IPS-18a (cell line): Measurements from ENCODE around the gene FAM228A.

Experiments used
- H3K27ac ChIP-seq: one replicate; pipeline ENCODE4 v1.5.1; 2013; ENCODE audit warnings: low read length
- H3K27me3 ChIP-seq: one replicate; pipeline ENCODE4 v1.6.1; 2013; ENCODE audit warnings: mild to moderate bottlenecking, low read length; ENCODE audit not compliant: control insufficient read depth, insufficient read depth
- H3K36me3 ChIP-seq: one replicate; pipeline ENCODE4 v1.6.1; 2013; ENCODE audit warnings: low read depth, low read length; ENCODE audit not compliant: control insufficient read depth
- H3K4me1 ChIP-seq: one replicate; pipeline ENCODE4 v1.6.1; 2013; ENCODE audit warnings: low read depth, low read length; ENCODE audit not compliant: control insufficient read depth
- H3K4me3 ChIP-seq: one replicate; pipeline ENCODE4 v1.5.1; 2013; ENCODE audit warnings: low read length
- H3K9ac ChIP-seq: one replicate; pipeline ENCODE4 v1.6.1; 2013; ENCODE audit warnings: mild to moderate bottlenecking, low read length, moderate library complexity
- H3K9me3 ChIP-seq: one replicate; pipeline ENCODE4 v1.6.1; 2013; ENCODE audit warnings: low read depth, low read length; ENCODE audit not compliant: control insufficient read depth

The FAM228A gene

DNA sequence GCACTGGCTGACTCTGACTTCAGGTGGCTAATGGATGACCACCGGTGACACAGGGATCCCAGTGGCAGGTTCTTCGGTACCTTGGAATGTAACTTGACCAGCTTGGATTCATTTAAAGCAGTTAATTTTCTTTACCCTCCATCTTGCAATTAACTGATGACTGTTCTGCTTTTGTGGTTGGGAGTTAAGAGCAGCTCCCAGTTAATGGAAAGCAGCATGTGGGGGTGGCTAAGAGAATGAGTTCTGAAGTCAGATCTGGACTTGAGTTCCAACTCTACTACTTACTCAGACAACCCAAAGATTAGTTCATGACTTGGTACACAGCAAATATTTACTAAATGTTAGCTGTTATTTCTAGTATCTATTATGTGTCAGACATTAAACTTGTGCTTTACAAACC is 58.5 kb downstream of the FAM228A start:
- Histone ChIP-seq H3K27ac (no peak overlapping the region), H3K4me1 (no peaks in the 10 kb centered on the region), H3K27me3 (no peaks in the 10 kb centered on the region), H3K9me3 (no peaks in the 10 kb centered on the region), H3K9ac (no peak overlapping the region), H3K36me3 (no peaks in the 10 kb centered on the region), H3K4me3 (no peak overlapping the region)

DNA sequence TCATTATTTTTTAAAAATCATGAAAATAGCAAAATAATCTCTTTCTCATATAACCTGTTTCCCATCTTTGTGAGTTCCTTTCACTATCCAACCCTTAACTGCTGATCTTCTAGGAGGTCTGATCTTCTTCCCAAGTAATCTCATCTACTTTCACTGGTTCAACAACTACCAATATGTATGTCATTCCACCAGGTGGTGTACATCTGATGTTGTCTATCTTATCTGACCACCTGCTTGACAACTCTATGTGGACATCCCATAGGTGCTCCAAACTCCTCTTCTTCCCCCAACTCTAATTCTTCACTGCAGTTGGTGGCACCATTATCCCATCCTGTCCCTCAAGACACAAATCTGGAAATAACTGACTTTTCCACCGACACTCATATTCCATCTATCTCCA is 62.5 kb downstream of the FAM228A start:
- no peak overlapping the region for H3K4me3 ChIP-seq

GRCh38 chr2:24238158-24238557 is 63.3 kb downstream of the FAM228A start:
- no peak overlapping the region for H3K4me3 ChIP-seq
- no peaks in the 10 kb centered on the region for H3K27me3 ChIP-seq
- H3K27ac ChIP-seq = no peak overlapping the region
- no peaks in the 10 kb centered on the region for H3K4me1 ChIP-seq
- no peaks in the 10 kb centered on the region for H3K9me3 ChIP-seq
- no peak overlapping the region for H3K9ac ChIP-seq
- H3K36me3 ChIP-seq = no peaks in the 10 kb centered on the region

More for the DNA sequence above, 62.5 kb downstream of the FAM228A start:
- no peaks in the 10 kb centered on the region for H3K36me3 ChIP-seq
- no peaks in the 10 kb centered on the region for H3K9me3 ChIP-seq
- H3K27ac ChIP-seq = no peak overlapping the region
- H3K27me3 ChIP-seq = no peaks in the 10 kb centered on the region
- no peak overlapping the region for H3K9ac ChIP-seq
- H3K4me1 ChIP-seq = no peaks in the 10 kb centered on the region

- Histone ChIP-seq H3K4me3 (no peak overlapping the region), H3K27ac (no peak overlapping the region), H3K27me3 (no peaks in the 10 kb centered on the region), H3K36me3 (no peaks in the 10 kb centered on the region), H3K4me1 (no peaks in the 10 kb centered on the region), H3K9me3 (no peaks in the 10 kb centered on the region), H3K9ac (no peak overlapping the region)
Observed at GRCh38 chr2:24239553-24239952, 64.7 kb downstream of the FAM228A start.
